ENCODE measurements around the gene SIAH3.

Gene SIAH3

DNA sequence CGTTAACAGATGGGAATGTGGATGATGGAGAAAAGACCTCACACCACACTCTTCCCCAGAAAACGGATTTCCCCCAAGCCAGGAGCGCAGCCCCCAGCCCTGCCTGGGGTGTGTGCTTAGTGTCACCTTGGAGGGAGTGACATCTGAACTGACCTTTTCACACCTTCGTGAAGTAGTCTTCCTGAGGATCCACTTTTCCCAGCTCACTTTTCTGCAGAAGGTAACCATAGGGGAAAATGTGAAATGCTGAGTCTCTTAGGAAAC lies 26.2 kb downstream of the SIAH3 start:
- no peak for TF ChIP-seq EZH2phosphoT487 (conservative IDR thresholded peaks at IDR 0.05; ENCODE audit: low read length)
- TF ChIP-seq, protein P1, sequence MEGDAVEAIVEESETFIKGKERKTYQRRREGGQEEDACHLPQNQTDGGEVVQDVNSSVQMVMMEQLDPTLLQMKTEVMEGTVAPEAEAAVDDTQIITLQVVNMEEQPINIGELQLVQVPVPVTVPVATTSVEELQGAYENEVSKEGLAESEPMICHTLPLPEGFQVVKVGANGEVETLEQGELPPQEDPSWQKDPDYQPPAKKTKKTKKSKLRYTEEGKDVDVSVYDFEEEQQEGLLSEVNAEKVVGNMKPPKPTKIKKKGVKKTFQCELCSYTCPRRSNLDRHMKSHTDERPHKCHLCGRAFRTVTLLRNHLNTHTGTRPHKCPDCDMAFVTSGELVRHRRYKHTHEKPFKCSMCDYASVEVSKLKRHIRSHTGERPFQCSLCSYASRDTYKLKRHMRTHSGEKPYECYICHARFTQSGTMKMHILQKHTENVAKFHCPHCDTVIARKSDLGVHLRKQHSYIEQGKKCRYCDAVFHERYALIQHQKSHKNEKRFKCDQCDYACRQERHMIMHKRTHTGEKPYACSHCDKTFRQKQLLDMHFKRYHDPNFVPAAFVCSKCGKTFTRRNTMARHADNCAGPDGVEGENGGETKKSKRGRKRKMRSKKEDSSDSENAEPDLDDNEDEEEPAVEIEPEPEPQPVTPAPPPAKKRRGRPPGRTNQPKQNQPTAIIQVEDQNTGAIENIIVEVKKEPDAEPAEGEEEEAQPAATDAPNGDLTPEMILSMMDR (IDR thresholded peaks at IDR 0.05; ENCODE audit: insufficient read depth, low read length, poor library complexity, severe bottlenecking): no peak
- no peak overlapping the region for H3K4me3 ChIP-seq (ENCODE audit: insufficient read depth, low read length, poor library complexity, severe bottlenecking)
- no peak overlapping the region for H3K4me2 ChIP-seq (ENCODE audit: low read depth, low read length, poor library complexity, severe bottlenecking)
- H3K79me2 ChIP-seq (ENCODE audit: insufficient read depth, low read length): no peaks in the 10 kb centered on the region
- no peaks in the 10 kb centered on the region for H3K9me2 ChIP-seq (replicated peaks; ENCODE audit: insufficient read depth, low read length)
- H3K27me3 ChIP-seq (ENCODE audit: low read length): no peaks in the 10 kb centered on the region
- H3K27ac ChIP-seq (ENCODE audit: low read depth, low read length): no peak overlapping the region
- no peaks in the 10 kb centered on the region for H3K36me3 ChIP-seq (ENCODE audit: low read length)
- no peak overlapping the region for H2AFZ ChIP-seq (ENCODE audit: low read depth, low read length, severe bottlenecking)
- no peak overlapping the region for H3K9ac ChIP-seq (ENCODE audit: low read length)
- H4K20me1 ChIP-seq (ENCODE audit: low read depth, low read length): no peaks in the 10 kb centered on the region
- no peaks in the 10 kb centered on the region for H3K9me3 ChIP-seq (ENCODE audit: insufficient read depth, low read length)
- H3F3A ChIP-seq (ENCODE audit: insufficient read depth): no peaks in the 10 kb centered on the region

DNA sequence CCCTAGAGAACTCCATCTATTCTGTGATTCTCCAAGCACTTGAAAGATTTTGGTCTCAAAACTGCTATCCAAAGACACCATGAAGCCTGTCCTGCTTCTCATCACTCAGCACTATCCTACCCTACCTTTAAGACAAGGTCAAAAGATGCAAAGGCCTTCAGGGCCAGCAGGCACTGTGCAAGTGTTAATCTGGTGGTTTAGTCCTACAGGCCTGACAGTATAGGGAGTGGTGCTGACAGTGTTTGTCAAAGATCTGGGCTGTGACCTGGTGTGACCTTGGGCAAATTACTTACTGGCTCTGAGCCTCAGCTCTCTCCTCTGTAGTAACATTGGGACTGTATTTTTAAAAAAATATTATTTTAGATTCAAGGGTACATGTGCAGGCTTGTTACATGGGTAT lies 28.0 kb downstream of the SIAH3 start:
- Histone ChIP-seq H3K9me2 (replicated peaks; ENCODE audit: insufficient read depth, low read length) (no peaks in the 10 kb centered on the region), H3K4me3 (ENCODE audit: insufficient read depth, low read length, poor library complexity, severe bottlenecking) (no peak overlapping the region), H3K4me2 (ENCODE audit: low read depth, low read length, poor library complexity, severe bottlenecking) (no peak overlapping the region), H4K20me1 (ENCODE audit: low read depth, low read length) (no peaks in the 10 kb centered on the region), H3K9me3 (ENCODE audit: insufficient read depth, low read length) (no peaks in the 10 kb centered on the region), H3K79me2 (ENCODE audit: insufficient read depth, low read length) (no peaks in the 10 kb centered on the region), H3K27me3 (ENCODE audit: low read length) (no peaks in the 10 kb centered on the region), H2AFZ (ENCODE audit: low read depth, low read length, severe bottlenecking) (no peak overlapping the region), H3K9ac (ENCODE audit: low read length) (no peak overlapping the region), H3K27ac (ENCODE audit: low read depth, low read length) (no peak overlapping the region), H3K36me3 (ENCODE audit: low read length) (no peaks in the 10 kb centered on the region), H3F3A (ENCODE audit: insufficient read depth) (no peaks in the 10 kb centered on the region)
- no peak for TF ChIP-seq EZH2phosphoT487 (conservative IDR thresholded peaks at IDR 0.05; ENCODE audit: low read length)
- TF ChIP-seq, protein P1 (IDR thresholded peaks at IDR 0.05; ENCODE audit: insufficient read depth, low read length, poor library complexity, severe bottlenecking): no peak

DNA sequence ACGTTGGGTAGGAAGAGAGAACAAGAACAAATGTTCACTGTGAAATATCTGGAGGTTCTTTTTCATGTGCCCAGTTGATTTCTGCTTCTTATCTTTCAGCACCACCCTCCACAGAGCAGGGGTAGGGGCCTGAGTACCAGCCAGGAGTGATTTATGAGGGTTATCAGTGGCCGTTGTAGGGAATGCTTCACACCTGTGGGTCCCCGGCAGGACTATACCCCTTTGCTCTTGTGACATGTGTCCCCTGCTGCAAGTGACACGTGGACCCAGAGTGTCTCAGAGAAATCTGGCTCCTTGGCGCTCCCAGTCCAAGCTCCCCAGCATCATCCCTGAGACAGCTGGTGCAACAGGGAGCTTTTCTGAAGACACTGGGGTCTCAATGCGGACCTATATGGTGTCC lies 29.7 kb downstream of the SIAH3 start:
- H3K36me3 ChIP-seq (ENCODE audit: low read length): no peaks in the 10 kb centered on the region
- no peaks in the 10 kb centered on the region for H3K9me3 ChIP-seq (ENCODE audit: insufficient read depth, low read length)
- H3K4me3 ChIP-seq (ENCODE audit: insufficient read depth, low read length, poor library complexity, severe bottlenecking): no peak overlapping the region
- H4K20me1 ChIP-seq (ENCODE audit: low read depth, low read length): no peaks in the 10 kb centered on the region
- H3K27me3 ChIP-seq (ENCODE audit: low read length): no peaks in the 10 kb centered on the region
- H2AFZ ChIP-seq (ENCODE audit: low read depth, low read length, severe bottlenecking): no peak overlapping the region
- H3K4me2 ChIP-seq (ENCODE audit: low read depth, low read length, poor library complexity, severe bottlenecking): no peak overlapping the region
- no peak overlapping the region for H3K9ac ChIP-seq (ENCODE audit: low read length)
- H3K9me2 ChIP-seq (replicated peaks; ENCODE audit: insufficient read depth, low read length): no peaks in the 10 kb centered on the region
- H3F3A ChIP-seq (ENCODE audit: insufficient read depth): no peaks in the 10 kb centered on the region
- TF ChIP-seq, protein P1 (IDR thresholded peaks at IDR 0.05; ENCODE audit: insufficient read depth, low read length, poor library complexity, severe bottlenecking): no peak
- no peak for TF ChIP-seq EZH2phosphoT487 (conservative IDR thresholded peaks at IDR 0.05; ENCODE audit: low read length)
- no peaks in the 10 kb centered on the region for H3K79me2 ChIP-seq (ENCODE audit: insufficient read depth, low read length)
- no peak overlapping the region for H3K27ac ChIP-seq (ENCODE audit: low read depth, low read length)

Data from SU-DHL-6 (cell line).